IMR-90 (cell line): ENCODE results near the gene PFKL. TPM values are rescaled to one million over a fixed set of nuclear protein-coding genes. Genes with fewer than 3 reads are reported as not detected.
"Not testable (repeated sequence)": the region's sequence is repeated elsewhere in the genome, so short reads cannot be mapped to it uniquely, and the experiment has no call there.

Source experiments
- ATAC-seq: fragments of 200-7000 bp; cut with Tn5 transposase; 2 replicates; pipeline ENCODE4 v1.9.1; 2020; ENCODE audit warnings: low read depth, mild to moderate bottlenecking, moderate library complexity
- BruUV-seq: library from RNA; stranded (reverse); fragments of 400-500 nt; replicated peaks from 2 replicates; lab custom pipeline; 2021; lab: Mats Ljungman, UMichigan
- CTCF ChIA-PET: fragments of 300-600 bp; formaldehyde crosslinking; extraction: SDS; loops from one replicate; lab custom pipeline; 2021; ENCODE audit warnings: antibody characterized with exemption; lab: Yijun Ruan, JAX
- POLR2A ChIA-PET: fragments of 300-600 bp; sonication (Branson Sonifier 250); formaldehyde crosslinking; loops from one replicate; lab custom pipeline; 2022; ENCODE audit warnings: antibody characterized with exemption; ENCODE audit not compliant: unreplicated experiment; lab: Charles Lee
- DNase-seq: peaks from one replicate; pipeline ENCODE4 v3.0.0; 2013
- H2AFZ ChIP-seq: replicated peaks from 2 replicates; pipeline ENCODE3; 2013; ENCODE audit warnings: low read length, mild to moderate bottlenecking; ENCODE audit not compliant: poor library complexity
- H2AK5ac ChIP-seq: 2 replicates; pipeline ENCODE4 v1.6.1; 2013; ENCODE audit warnings: low read depth, low read length, inconsistent platforms
- H2AK9ac ChIP-seq: replicated peaks from 2 replicates; pipeline ENCODE3; 2013; ENCODE audit warnings: mild to moderate bottlenecking, low read depth, low read length, moderate library complexity; ENCODE audit not compliant: poor library complexity
- H2BK120ac ChIP-seq: 2 replicates; pipeline ENCODE4 v1.6.1; 2013; ENCODE audit warnings: low read depth, low read length, inconsistent platforms
- H2BK15ac ChIP-seq: 3 replicates; pipeline ENCODE4 v1.6.1; 2013; ENCODE audit warnings: low read depth, low read length, inconsistent platforms
- H2BK20ac ChIP-seq: 2 replicates; pipeline ENCODE4 v1.6.1; 2013; ENCODE audit warnings: low read depth, mild to moderate bottlenecking, inconsistent platforms, low read length, moderate library complexity
- H2BK5ac ChIP-seq: 2 replicates; pipeline ENCODE4 v1.6.1; 2013; ENCODE audit warnings: mild to moderate bottlenecking, low read depth, low read length, inconsistent platforms; ENCODE audit not compliant: poor library complexity, severe bottlenecking
- H3K14ac ChIP-seq: replicated peaks from 2 replicates; pipeline ENCODE4 v1.6.1; 2013; ENCODE audit warnings: low read depth, low read length, inconsistent platforms
- H3K18ac ChIP-seq: 2 replicates; pipeline ENCODE4 v1.6.1; 2013; ENCODE audit warnings: low read depth, low read length, control low read depth
- H3K23ac ChIP-seq: 2 replicates; pipeline ENCODE4 v1.6.1; 2013; ENCODE audit warnings: low read depth, low read length, inconsistent platforms
- H3K27ac ChIP-seq: 2 replicates; pipeline ENCODE4 v1.5.1; 2013; ENCODE audit warnings: mild to moderate bottlenecking, control low read depth, low read length; ENCODE audit not compliant: insufficient read depth
- H3K27me3 ChIP-seq: 2 replicates; pipeline ENCODE4 v1.6.1; 2013; ENCODE audit warnings: low read length; ENCODE audit not compliant: control insufficient read depth, insufficient read depth
- H3K36me3 ChIP-seq: 2 replicates; pipeline ENCODE4 v1.6.1; 2013; ENCODE audit warnings: low read length, mixed read lengths; ENCODE audit not compliant: control insufficient read depth, insufficient read depth
- H3K4ac ChIP-seq: 2 replicates; pipeline ENCODE4 v1.6.1; 2013; ENCODE audit warnings: low read depth, low read length, inconsistent platforms
- H3K4me1 ChIP-seq: 2 replicates; pipeline ENCODE4 v1.6.1; 2013; ENCODE audit warnings: low read length, mixed read lengths; ENCODE audit not compliant: control insufficient read depth, insufficient read depth
- H3K4me2 ChIP-seq: 2 replicates; pipeline ENCODE4 v1.6.1; 2013; ENCODE audit warnings: low read depth, mild to moderate bottlenecking, control low read depth, low read length, moderate library complexity
- H3K4me3 ChIP-seq: 2 replicates; pipeline ENCODE4 v1.5.1; 2013; ENCODE audit warnings: low read depth, mild to moderate bottlenecking, control low read depth, low read length, moderate library complexity; ENCODE audit not compliant: insufficient read depth
- H3K56ac ChIP-seq: 2 replicates; pipeline ENCODE4 v1.6.1; 2013; ENCODE audit warnings: low read length, inconsistent platforms; ENCODE audit not compliant: insufficient read depth; ENCODE audit errors: extremely low read depth
- H3K79me1 ChIP-seq, 2 experiments: 2 replicates each; pipeline ENCODE4 v1.6.1; 2013; ENCODE audit warnings: low read length in 2 of 2, inconsistent platforms in 1 of 2, low read depth in 1 of 2
- H3K9ac ChIP-seq: 2 replicates; pipeline ENCODE4 v1.6.1; 2013; ENCODE audit warnings: low read depth, low read length, control low read depth
- H3K9me1 ChIP-seq: 2 replicates; pipeline ENCODE4 v1.6.1; 2013; ENCODE audit warnings: low read length, inconsistent platforms; ENCODE audit not compliant: insufficient read depth
- H3K9me3 ChIP-seq: 2 replicates; pipeline ENCODE4 v1.6.1; 2013; ENCODE audit warnings: low read length; ENCODE audit not compliant: control insufficient read depth, insufficient read depth
- H4K20me1 ChIP-seq: 2 replicates; pipeline ENCODE4 v1.6.1; 2013; ENCODE audit warnings: low read length, inconsistent platforms; ENCODE audit not compliant: insufficient read depth
- H4K5ac ChIP-seq: 2 replicates; pipeline ENCODE4 v1.6.1; 2013; ENCODE audit warnings: mild to moderate bottlenecking, low read depth, low read length, control low read depth
- H4K8ac ChIP-seq, 2 experiments: 2 replicates each; pipeline ENCODE4 v1.6.1; 2013; ENCODE audit warnings: low read depth in 2 of 2, low read length in 2 of 2, control low read depth in 1 of 2, inconsistent platforms in 1 of 2
- H4K91ac ChIP-seq: 2 replicates; pipeline ENCODE4 v1.6.1; 2013; ENCODE audit warnings: low read depth, low read length, inconsistent platforms; ENCODE audit not compliant: insufficient read depth
- WGBS, 2 experiments: methylation state at CpG; one replicate each; pipeline versions ENCODE4 v1.1.5 to v1.1.7; 2013; ENCODE audit warnings: missing lambda C conversion rate in 2 of 2; ENCODE audit not compliant: insufficient read length in 1 of 2; ENCODE audit errors: extremely low coverage in 2 of 2; 5-methylcytosine and 5-hydroxymethylcytosine counted together
- dilution Hi-C: fragments of 300-500 bp; cut with HindIII; formaldehyde crosslinking; loops from one replicate; pipeline ENCODE4 v1.14.3; 2018; ENCODE audit warnings: low sequenced_read_pairs; ENCODE audit not compliant: unreplicated experiment
- in situ Hi-C: fragments of 300-500 bp; cut with MboI; formaldehyde crosslinking; loops from 3 replicates; pipeline ENCODE4 v1.14.3; 2019; ENCODE audit warnings: low sequenced_read_pairs, inconsistent platforms, mixed read lengths
- intact Hi-C: fragments of 100-400 bp; cut with micrococcal nuclease; formaldehyde crosslinking; loops from 2 replicates; pipeline ENCODE4 v1.10.0; 2022
- polyA plus RNA-seq, 3 experiments: library from polyadenylated mRNA; depleted of rRNA; stranded (reverse); fragments of >200 nt; gene quantifications; 2 replicates each; pipeline ENCODE4 v1.2.3, GENCODE V29; 2012; ENCODE audit warnings: low replicate concordance in 1 of 3
- total RNA-seq: library from RNA; depleted of rRNA; stranded (reverse); fragments of >200 nt; gene quantifications from 2 replicates; pipeline ENCODE4 v1.2.3, GENCODE V29; 2012

PFKL gene
- total and polyA plus RNA-seq, 2 of the 4 experiments (the other 2 are of a cell fraction), result 103 to 126 TPM

- in situ Hi-C loops, result not testable (repeated sequence)
Measured at GRCh38 chr21:44341726-44342458, 42.0 kb downstream of the PFKL start.

GRCh38 chr21:44342981-44343380 is 43.1 kb downstream of the PFKL start:
- H4K20me1 ChIP-seq, H2AFZ ChIP-seq, H2BK120ac ChIP-seq, H2BK20ac ChIP-seq, H3K4ac ChIP-seq, H3K4me3 ChIP-seq, H3K14ac ChIP-seq, H3K4me1 ChIP-seq, H2AK5ac ChIP-seq, H3K9me3 ChIP-seq, BruUV-seq, intact Hi-C loops, H3K27ac ChIP-seq, in situ Hi-C loops, H2AK9ac ChIP-seq, ATAC-seq, H3K9me1 ChIP-seq, H4K5ac ChIP-seq, POLR2A ChIA-PET, H2BK5ac ChIP-seq, H3K4me2 ChIP-seq, H3K56ac ChIP-seq, dilution Hi-C loops, H4K91ac ChIP-seq, H3K23ac ChIP-seq, H3K18ac ChIP-seq, H3K79me1 ChIP-seq, H3K36me3 ChIP-seq, H2BK15ac ChIP-seq, DNase-seq, H4K8ac ChIP-seq, H3K9ac ChIP-seq, CTCF ChIA-PET: not testable (repeated sequence)
- H3K27me3 ChIP-seq, result peaks cover 17% of the 10 kb centered on the region
- WGBS, 2 experiments, result 78% methylated on average over 7 of the region's 8 CpGs; no CpG with 5 or more reads in 1 of the 2 experiments

More at GRCh38 chr21:44341726-44342458, 42.0 kb downstream of the PFKL start:
- H4K5ac ChIP-seq, dilution Hi-C loops, H2AK5ac ChIP-seq, H2BK120ac ChIP-seq, H3K4me3 ChIP-seq, H3K56ac ChIP-seq, CTCF ChIA-PET, H3K4ac ChIP-seq, H4K8ac ChIP-seq, POLR2A ChIA-PET, H3K18ac ChIP-seq, H3K14ac ChIP-seq, H2BK20ac ChIP-seq, H2AK9ac ChIP-seq, H3K27ac ChIP-seq, H3K9me3 ChIP-seq, H2AFZ ChIP-seq, H3K4me1 ChIP-seq, H4K20me1 ChIP-seq, H3K9ac ChIP-seq, H3K79me1 ChIP-seq, ATAC-seq, H3K4me2 ChIP-seq, H4K91ac ChIP-seq, H3K36me3 ChIP-seq, H3K9me1 ChIP-seq, BruUV-seq, H3K23ac ChIP-seq, H2BK5ac ChIP-seq, DNase-seq, H2BK15ac ChIP-seq, intact Hi-C loops: not testable (repeated sequence)
- H3K27me3 ChIP-seq, result peaks cover 10% of the 10 kb centered on the region
- WGBS, 2 experiments, result 65% methylated on average over 9 of the region's 12 CpGs; no CpG with 5 or more reads in 1 of the 2 experiments
